ENCODE measurements around the gene PEAK3. TPM values are rescaled to one million over a fixed set of nuclear protein-coding genes. Genes with fewer than 3 reads are reported as not detected.
A peak's percentile ranks its signal among the peaks of the same experiment; 100 is the strongest.

Gene PEAK3
- polyA plus RNA-seq, 3 donors: 2.4 to 6.3 (median 2.9) TPM

GRCh38 chr19:2230033-2230531 lies 51.9 kb downstream of the PEAK3 start:
- Mint-ChIP-seq H3K36me3 (peaks cover 41 to 74% of the 10 kb centered on the region in 2 donors), H3K9me3 (peaks cover 0 to 2% (median 0%) of the 10 kb centered on the region in 7 donors), H3K27ac (peak overlapping the region in 1 of 7 donors; percentile 20), H3K4me3 (no peak overlapping the region), H3K27me3 (ENCODE audit: low read depth in 3 of 3) (peaks cover 0 to 2% (median 0%) of the 10 kb centered on the region in 3 donors), H3K4me1 (peaks cover 17% of the 10 kb centered on the region)
- no peak overlapping the region for H3K4me3 ChIP-seq (replicated peaks in 1 of 3; ENCODE audit: low read depth in 2 of 3, low read length in 3 of 3)
- H3K27me3 ChIP-seq (ENCODE audit: control insufficient read depth in 2 of 2, insufficient read depth in 2 of 2, low read length in 2 of 2): no peaks in the 10 kb centered on the region
- peaks cover 84% of the 10 kb centered on the region for H4K20me1 ChIP-seq (ENCODE audit: insufficient read depth, low read length)
- H3K4me2 ChIP-seq (replicated peaks; ENCODE audit: extremely low read depth, low read length, poor library complexity, severe bottlenecking): no peak overlapping the region
- no peak for DNase-seq
- no peak for TF ChIP-seq CTCF (IDR thresholded peaks at IDR 0.05)
- no peak overlapping the region for H3K27ac ChIP-seq (ENCODE audit: low read depth in 1 of 2, low read length in 2 of 2)
- WGBS (ENCODE audit: insufficient coverage): 97% methylated on average over 30 of the region's 43 CpGs
- H3K9ac ChIP-seq (ENCODE audit: insufficient read depth, low read length, poor library complexity, severe bottlenecking): no peak overlapping the region
- H3K36me3 ChIP-seq (replicated peaks in 1 of 2; ENCODE audit: control insufficient read depth in 1 of 2, insufficient read depth in 2 of 2, low read length in 2 of 2): peaks cover 61 to 84% of the 10 kb centered on the region in 2 donors
- no peak overlapping the region for H2AFZ ChIP-seq (ENCODE audit: insufficient read depth, low read depth, low read length, poor library complexity, severe bottlenecking)
- H3K9me3 ChIP-seq (replicated peaks in 1 of 2; ENCODE audit: control insufficient read depth in 1 of 2, insufficient read depth in 1 of 2, low read length in 2 of 2): no peaks in the 10 kb centered on the region
- intact Hi-C loops (cut with micrococcal nuclease): no loop called here
- peaks cover 39% of the 10 kb centered on the region for H3K79me2 ChIP-seq (ENCODE audit: insufficient read depth, low read length)
- peaks cover 10 to 27% of the 10 kb centered on the region in 2 donors for H3K4me1 ChIP-seq (ENCODE audit: control insufficient read depth in 1 of 2, insufficient read depth in 2 of 2, low read length in 2 of 2)

- Histone ChIP-seq H3K27me3 (ENCODE audit: control insufficient read depth in 2 of 2, insufficient read depth in 2 of 2, low read length in 2 of 2) (no peaks in the 10 kb centered on the region), H4K20me1 (ENCODE audit: insufficient read depth, low read length) (peaks cover 78% of the 10 kb centered on the region), H3K79me2 (ENCODE audit: insufficient read depth, low read length) (peaks cover 32% of the 10 kb centered on the region), H3K4me3 (replicated peaks in 1 of 3; ENCODE audit: low read depth in 2 of 3, low read length in 3 of 3) (no peak overlapping the region), H2AFZ (ENCODE audit: insufficient read depth, low read depth, low read length, poor library complexity, severe bottlenecking) (no peak overlapping the region), H3K27ac (ENCODE audit: low read depth in 1 of 2, low read length in 2 of 2) (peak overlapping the region in 1 of 2 donors; percentile 20), H3K36me3 (replicated peaks in 1 of 2; ENCODE audit: control insufficient read depth in 1 of 2, insufficient read depth in 2 of 2, low read length in 2 of 2) (peaks cover 66 to 91% of the 10 kb centered on the region in 2 donors), H3K4me2 (replicated peaks; ENCODE audit: extremely low read depth, low read length, poor library complexity, severe bottlenecking) (no peak overlapping the region), H3K9ac (ENCODE audit: insufficient read depth, low read length, poor library complexity, severe bottlenecking) (no peak overlapping the region), H3K4me1 (ENCODE audit: control insufficient read depth in 1 of 2, insufficient read depth in 2 of 2, low read length in 2 of 2) (peaks cover 4 to 20% of the 10 kb centered on the region in 2 donors), H3K9me3 (replicated peaks in 1 of 2; ENCODE audit: control insufficient read depth in 1 of 2, insufficient read depth in 1 of 2, low read length in 2 of 2) (no peaks in the 10 kb centered on the region)
- H3K9me3 Mint-ChIP-seq: peaks cover 0 to 2% (median 0%) of the 10 kb centered on the region in 7 donors
- no peak for DNase-seq
- peaks cover 11% of the 10 kb centered on the region for H3K4me1 Mint-ChIP-seq
- H3K36me3 Mint-ChIP-seq: peaks cover 46 to 80% of the 10 kb centered on the region in 2 donors
- intact Hi-C loops (cut with micrococcal nuclease): no loop called here
- peaks cover 0 to 2% (median 0%) of the 10 kb centered on the region in 3 donors for H3K27me3 Mint-ChIP-seq (ENCODE audit: low read depth in 3 of 3)
- TF ChIP-seq CTCF (IDR thresholded peaks at IDR 0.05): no peak
- 95% methylated on average over 32 of the region's 45 CpGs for WGBS (ENCODE audit: insufficient coverage)
- peak overlapping the region in 3 of 7 donors; percentile 13 to 86 (median 30) for H3K27ac Mint-ChIP-seq
- H3K4me3 Mint-ChIP-seq: peak overlapping the region in 1 of 2 donors; percentile 9
These were observed 52.6 kb downstream of the PEAK3 start for GRCh38 chr19:2229103-2230032.
